HG02884 (cell line): ENCODE data around the gene PNLIPRP2.

Source experiments
- ATAC-seq: cut with Tn5 transposase; IDR thresholded peaks from one replicate; pipeline ENCODE4 v1.9.1; 2021; ENCODE audit warnings: mild to moderate bottlenecking, moderate library complexity; ENCODE audit not compliant: unreplicated experiment

The PNLIPRP2 gene

GRCh38 chr10:116679351-116679750, 58.6 kb downstream of the PNLIPRP2 start:
- ATAC-seq: no peak

GRCh38 chr10:116683166-116683565, 62.4 kb downstream of the PNLIPRP2 start:
- ATAC-seq: no peak

GRCh38 chr10:116683821-116684220, 63.1 kb downstream of the PNLIPRP2 start:
- ATAC-seq: no peak

- ATAC-seq: no peak
Observed at GRCh38 chr10:116684781-116685180, 64.0 kb downstream of the PNLIPRP2 start.

GRCh38 chr10:116685807-116686206, 65.1 kb downstream of the PNLIPRP2 start:
- ATAC-seq: no peak

- ATAC-seq: no peak
Observed at GRCh38 chr10:116686632-116687031, 65.9 kb downstream of the PNLIPRP2 start.

- no peak for ATAC-seq
Observed at GRCh38 chr10:116687633-116688032, 66.9 kb downstream of the PNLIPRP2 start.

GRCh38 chr10:116688241-116688711, 67.5 kb downstream of the PNLIPRP2 start:
- no peak for ATAC-seq

GRCh38 chr10:116688741-116689495, 68.2 kb downstream of the PNLIPRP2 start:
- no peak for ATAC-seq

GRCh38 chr10:116689744-116690143, 69.0 kb downstream of the PNLIPRP2 start:
- ATAC-seq: no peak

- ATAC-seq: no peak
Observed at GRCh38 chr10:116690356-116691322, 69.9 kb downstream of the PNLIPRP2 start.

- no peak for ATAC-seq
Observed at GRCh38 chr10:116691635-116692034, 70.9 kb downstream of the PNLIPRP2 start.

GRCh38 chr10:116692225-116692624, 71.5 kb downstream of the PNLIPRP2 start:
- ATAC-seq: no peak

GRCh38 chr10:116694243-116694926, 73.6 kb downstream of the PNLIPRP2 start:
- no peak for ATAC-seq
